ENCODE data around the gene AQP2. TPM values are rescaled to one million over a fixed set of nuclear protein-coding genes. Genes with fewer than 3 reads are reported as not detected.
A peak's percentile ranks its signal among the peaks of the same experiment; 100 is the strongest.

AQP2 gene
- total and polyA plus RNA-seq, 4 donors, result not detected

DNA sequence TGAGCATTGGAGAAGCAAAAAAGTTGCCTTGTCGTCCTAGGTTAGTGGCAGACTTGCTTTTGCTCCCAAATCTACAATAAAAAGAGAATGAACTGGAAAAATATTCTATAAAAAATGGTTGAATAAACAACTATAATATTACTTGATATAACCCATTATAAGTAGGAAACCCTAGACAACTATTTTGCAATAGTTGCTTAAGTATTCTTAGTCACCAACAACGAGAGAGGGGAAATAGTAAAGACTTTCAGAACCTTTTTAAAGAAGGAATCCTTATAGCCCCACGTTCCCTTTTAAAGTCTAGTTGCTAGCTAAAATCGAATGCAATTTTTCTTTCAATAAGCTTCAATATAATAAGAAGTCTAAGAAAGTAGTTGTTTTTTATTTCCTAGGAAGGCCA is 39.7 kb downstream of the AQP2 start:
- H3K27me3 ChIP-seq (ENCODE audit: control insufficient read depth in 3 of 3, insufficient read depth in 3 of 3, low read length in 2 of 3), result no peaks in the 10 kb centered on the region
- 34 to 57% methylated on average over 4 of the region's 4 CpGs for WGBS, 2 donors
- no peak overlapping the region for H3K4me3 ChIP-seq
- no peak overlapping the region for H3K9ac ChIP-seq (ENCODE audit: insufficient read depth in 1 of 2, low read length in 2 of 2)
- no peak overlapping the region for H3K27ac ChIP-seq (ENCODE audit: low read depth in 1 of 2, low read length in 1 of 2)
- ATAC-seq (ENCODE audit: insufficient read depth, low FRiP score) (no peak), DNase-seq (no peak)
- H3K36me3 ChIP-seq (ENCODE audit: control insufficient read depth in 4 of 4, insufficient read depth in 4 of 4, low read length in 4 of 4), result peaks cover 0 to 27% (median 13%) of the 10 kb centered on the region in 4 donors
- TF ChIP-seq, protein P1, sequence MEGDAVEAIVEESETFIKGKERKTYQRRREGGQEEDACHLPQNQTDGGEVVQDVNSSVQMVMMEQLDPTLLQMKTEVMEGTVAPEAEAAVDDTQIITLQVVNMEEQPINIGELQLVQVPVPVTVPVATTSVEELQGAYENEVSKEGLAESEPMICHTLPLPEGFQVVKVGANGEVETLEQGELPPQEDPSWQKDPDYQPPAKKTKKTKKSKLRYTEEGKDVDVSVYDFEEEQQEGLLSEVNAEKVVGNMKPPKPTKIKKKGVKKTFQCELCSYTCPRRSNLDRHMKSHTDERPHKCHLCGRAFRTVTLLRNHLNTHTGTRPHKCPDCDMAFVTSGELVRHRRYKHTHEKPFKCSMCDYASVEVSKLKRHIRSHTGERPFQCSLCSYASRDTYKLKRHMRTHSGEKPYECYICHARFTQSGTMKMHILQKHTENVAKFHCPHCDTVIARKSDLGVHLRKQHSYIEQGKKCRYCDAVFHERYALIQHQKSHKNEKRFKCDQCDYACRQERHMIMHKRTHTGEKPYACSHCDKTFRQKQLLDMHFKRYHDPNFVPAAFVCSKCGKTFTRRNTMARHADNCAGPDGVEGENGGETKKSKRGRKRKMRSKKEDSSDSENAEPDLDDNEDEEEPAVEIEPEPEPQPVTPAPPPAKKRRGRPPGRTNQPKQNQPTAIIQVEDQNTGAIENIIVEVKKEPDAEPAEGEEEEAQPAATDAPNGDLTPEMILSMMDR (IDR thresholded peaks at IDR 0.05; ENCODE audit: control extremely low read depth, extremely low read depth), result no peak
- H3K9me3 ChIP-seq (ENCODE audit: control insufficient read depth in 4 of 4, insufficient read depth in 3 of 4, low read length in 3 of 4), result no peaks in the 10 kb centered on the region
- no peaks in the 10 kb centered on the region for H3K4me1 ChIP-seq (ENCODE audit: control insufficient read depth in 5 of 5, insufficient read depth in 5 of 5, low read length in 5 of 5)

DNA sequence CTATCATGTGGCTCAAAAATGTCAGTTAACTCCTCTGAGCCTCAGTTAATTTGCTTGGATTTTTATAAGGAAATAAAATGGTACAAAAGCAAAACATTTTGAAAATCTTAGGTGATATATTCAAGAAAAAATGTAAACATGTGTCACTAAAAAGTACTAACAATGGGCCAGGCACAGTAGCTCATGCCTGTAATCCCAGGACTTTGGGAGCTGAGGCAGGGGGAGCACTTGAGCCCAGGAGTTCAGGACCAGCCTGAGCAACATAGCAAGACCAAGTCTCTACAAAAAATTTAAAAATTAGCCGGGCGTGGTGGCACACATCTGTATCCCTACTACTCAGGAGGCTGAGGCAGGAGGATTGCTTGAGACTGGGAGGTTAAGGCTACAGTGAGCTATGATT is 47.9 kb downstream of the AQP2 start:
- H3K4me3 ChIP-seq, result no peak overlapping the region
- no peak for DNase-seq
- no peak for ATAC-seq (ENCODE audit: insufficient read depth, low FRiP score)
- peaks cover 0 to 16% (median 9%) of the 10 kb centered on the region in 4 donors for H3K36me3 ChIP-seq (ENCODE audit: control insufficient read depth in 4 of 4, insufficient read depth in 4 of 4, low read length in 4 of 4)
- H3K9me3 ChIP-seq (ENCODE audit: control insufficient read depth in 4 of 4, insufficient read depth in 3 of 4, low read length in 3 of 4), result no peaks in the 10 kb centered on the region
- no peak overlapping the region for H3K27ac ChIP-seq (ENCODE audit: low read depth in 1 of 2, low read length in 1 of 2)
- peaks cover 0 to 4% (median 0%) of the 10 kb centered on the region in 5 donors for H3K4me1 ChIP-seq (ENCODE audit: control insufficient read depth in 5 of 5, insufficient read depth in 5 of 5, low read length in 5 of 5)
- no peaks in the 10 kb centered on the region for H3K27me3 ChIP-seq (ENCODE audit: control insufficient read depth in 3 of 3, insufficient read depth in 3 of 3, low read length in 2 of 3)
- 93 to 98% methylated on average over 2 of the region's 2 CpGs for WGBS, 2 donors
- TF ChIP-seq, protein P1 (IDR thresholded peaks at IDR 0.05; ENCODE audit: control extremely low read depth, extremely low read depth), result no peak
- H3K9ac ChIP-seq (ENCODE audit: insufficient read depth in 1 of 2, low read length in 2 of 2), result no peak overlapping the region

DNA sequence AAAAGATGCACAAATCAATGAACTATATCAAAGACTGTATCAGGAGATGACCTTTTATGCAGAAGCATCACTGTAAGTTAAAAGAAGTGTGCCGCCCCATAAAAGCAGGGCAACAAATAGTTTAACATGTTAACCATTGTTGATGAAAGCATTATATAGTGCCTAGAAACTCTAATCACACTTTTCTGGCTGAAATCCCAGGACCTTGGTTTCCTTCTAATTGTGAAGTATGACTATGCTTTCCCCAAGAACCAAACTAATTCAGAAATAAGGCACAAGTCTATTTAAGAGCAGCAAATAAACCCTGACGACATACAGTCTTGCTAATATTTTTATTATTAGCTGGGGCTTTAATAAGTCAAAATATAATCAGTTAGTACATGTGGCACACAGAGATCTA is 53.1 kb downstream of the AQP2 start:
- peaks cover 0 to 8% (median 0%) of the 10 kb centered on the region in 5 donors for H3K4me1 ChIP-seq (ENCODE audit: control insufficient read depth in 5 of 5, insufficient read depth in 5 of 5, low read length in 5 of 5)
- 75 to 86% methylated on average over 2 of the region's 2 CpGs for WGBS, 2 donors
- H3K4me3 ChIP-seq, result no peak overlapping the region
- H3K27me3 ChIP-seq (ENCODE audit: control insufficient read depth in 3 of 3, insufficient read depth in 3 of 3, low read length in 2 of 3), result no peaks in the 10 kb centered on the region
- no peak overlapping the region for H3K27ac ChIP-seq (ENCODE audit: low read depth in 1 of 2, low read length in 1 of 2)
- H3K9me3 ChIP-seq (ENCODE audit: control insufficient read depth in 4 of 4, insufficient read depth in 3 of 4, low read length in 3 of 4), result no peaks in the 10 kb centered on the region
- DNase-seq (peak in 2 of 3 donors; percentile 31 to 41), ATAC-seq (ENCODE audit: insufficient read depth, low FRiP score) (no peak)
- H3K9ac ChIP-seq (ENCODE audit: insufficient read depth in 1 of 2, low read length in 2 of 2), result peak overlapping the region in 1 of 2 donors; percentile 1
- peaks cover 0 to 19% (median 8%) of the 10 kb centered on the region in 4 donors for H3K36me3 ChIP-seq (ENCODE audit: control insufficient read depth in 4 of 4, insufficient read depth in 4 of 4, low read length in 4 of 4)
- TF ChIP-seq, protein P1 (IDR thresholded peaks at IDR 0.05; ENCODE audit: control extremely low read depth, extremely low read depth), result no peak

DNA sequence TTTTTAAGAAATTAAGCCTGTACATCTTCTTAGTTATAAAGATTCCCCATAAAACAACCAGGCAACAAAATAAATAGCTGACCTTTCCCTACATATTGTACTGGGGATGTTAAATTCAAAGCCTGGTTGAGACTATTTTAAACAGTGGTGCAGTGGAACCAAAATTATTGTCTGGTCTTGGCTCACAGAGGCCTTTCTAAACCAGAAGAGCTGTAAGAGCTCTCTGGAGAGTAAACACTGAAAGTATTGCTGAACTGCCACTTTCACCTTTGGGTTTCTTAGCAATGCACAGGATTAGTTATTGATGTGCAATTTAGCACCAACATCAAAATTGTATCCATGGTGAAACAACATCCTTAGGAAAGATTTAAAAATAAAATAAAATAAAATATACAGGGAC is 54.2 kb downstream of the AQP2 start:
- Histone ChIP-seq H3K9ac (ENCODE audit: insufficient read depth in 1 of 2, low read length in 2 of 2) (no peak overlapping the region), H3K4me1 (ENCODE audit: control insufficient read depth in 5 of 5, insufficient read depth in 5 of 5, low read length in 5 of 5) (peaks cover 0 to 8% (median 0%) of the 10 kb centered on the region in 5 donors), H3K9me3 (ENCODE audit: control insufficient read depth in 4 of 4, insufficient read depth in 3 of 4, low read length in 3 of 4) (no peaks in the 10 kb centered on the region), H3K4me3 (no peak overlapping the region), H3K36me3 (ENCODE audit: control insufficient read depth in 4 of 4, insufficient read depth in 4 of 4, low read length in 4 of 4) (peaks cover 0 to 16% (median 5%) of the 10 kb centered on the region in 4 donors), H3K27me3 (ENCODE audit: control insufficient read depth in 3 of 3, insufficient read depth in 3 of 3, low read length in 2 of 3) (no peaks in the 10 kb centered on the region), H3K27ac (ENCODE audit: low read depth in 1 of 2, low read length in 1 of 2) (no peak overlapping the region)
- DNase-seq (no peak), ATAC-seq (ENCODE audit: insufficient read depth, low FRiP score) (no peak)
- TF ChIP-seq, protein P1 (IDR thresholded peaks at IDR 0.05; ENCODE audit: control extremely low read depth, extremely low read depth), result no peak

Data from lung (tissue), 12 donors.